Measurements from ENCODE around the gene SF3A1. TPM values are rescaled to one million over a fixed set of nuclear protein-coding genes. Genes with fewer than 3 reads are reported as not detected.

The SF3A1 gene
- total and polyA plus RNA-seq, 9 of the 15 experiments (the other 6 are each of a cell fraction or from before 2014, with no cell fraction given): 6.7 to 228 (median 13.0) TPM

- TF ChIP-seq RERE (CRISPR knock-in tag; IDR thresholded peaks at IDR 0.05; ENCODE audit: borderline replicate concordance): no peak
- TF ChIP-seq ARHGAP35 (IDR thresholded peaks at IDR 0.05; ENCODE audit: partially characterized antibody): no peak
- no peak for TF ChIP-seq PYGO2 (tag; IDR thresholded peaks at IDR 0.05)
- TF ChIP-seq ZNF398 (CRISPR knock-in tag; IDR thresholded peaks at IDR 0.05): no peak
- no peak for TF ChIP-seq MEIS2 (IDR thresholded peaks at IDR 0.05; ENCODE audit: partially characterized antibody)
- no peak for TF ChIP-seq HOMEZ (CRISPR knock-in tag; IDR thresholded peaks at IDR 0.05)
- TF ChIP-seq KAT7 (CRISPR knock-in tag; IDR thresholded peaks at IDR 0.05; ENCODE audit: borderline replicate concordance): no peak
- no peak for TF ChIP-seq ATF6 (CRISPR knock-in tag; IDR thresholded peaks at IDR 0.05)
- TF ChIP-seq MIER1 (IDR thresholded peaks at IDR 0.05; ENCODE audit: low read depth): no peak
- no peak for TF ChIP-seq TSC22D4 (tag; IDR thresholded peaks at IDR 0.05)
- TF ChIP-seq NR3C1 (CRISPR knock-in tag; IDR thresholded peaks at IDR 0.05): peak; percentile 53; the same call in 1 of the 2 replicates
- TF ChIP-seq HDAC1 (IDR thresholded peaks at IDR 0.05): peak in 1 of 2 experiments; percentile 96; a peak in 2 of 4 replicates
- TF ChIP-seq THRB (CRISPR knock-in tag; conservative IDR thresholded peaks at IDR 0.05): no peak
These were observed at the start of gene SF3A1, which contains the start of gene CCDC157 (continued) for GRCh38 chr22:30356449-30357235.

Measured in K562 (cell line).